DMS 273 (cell line): Measurements from ENCODE around the gene HNRNPC.
A peak's percentile ranks its signal among the peaks of the same experiment; 100 is the strongest.
"Not testable (repeated sequence)": the region's sequence is repeated elsewhere in the genome, so short reads cannot be mapped to it uniquely, and the experiment has no call there.

Experiments used
- DNase-seq: peaks from one replicate; lab custom pipeline; 2025; ENCODE audit not compliant: unreplicated experiment; lab: John Stamatoyannopoulos, UW

HNRNPC gene

GRCh38 chr14:21197418-21198205, 71.6 kb downstream of the HNRNPC start:
- DNase-seq = no peak

DNA sequence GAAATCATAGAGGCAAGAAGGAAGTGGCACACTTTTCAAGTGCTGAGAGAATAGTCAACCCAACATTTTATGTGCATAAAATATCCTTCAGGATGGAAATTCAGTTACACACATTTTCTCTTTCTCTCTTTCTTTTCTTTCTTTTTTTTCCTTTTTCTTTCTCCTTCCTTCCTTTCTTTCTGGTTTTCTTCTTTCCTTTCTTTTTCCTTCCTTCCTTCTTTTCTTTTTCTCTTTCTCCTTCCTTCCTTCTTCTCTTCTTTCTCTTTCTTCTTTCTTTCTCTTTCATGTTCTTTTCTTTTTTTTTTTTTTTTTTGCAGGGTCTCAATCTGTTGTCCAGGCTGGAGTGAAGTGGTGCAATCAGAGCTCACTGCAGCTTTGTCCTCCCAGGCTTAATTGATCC, 74.6 kb downstream of the HNRNPC start:
- no peak for DNase-seq

GRCh38 chr14:21192875-21193535, 76.2 kb downstream of the HNRNPC start:
- DNase-seq = peak; percentile 37

DNA sequence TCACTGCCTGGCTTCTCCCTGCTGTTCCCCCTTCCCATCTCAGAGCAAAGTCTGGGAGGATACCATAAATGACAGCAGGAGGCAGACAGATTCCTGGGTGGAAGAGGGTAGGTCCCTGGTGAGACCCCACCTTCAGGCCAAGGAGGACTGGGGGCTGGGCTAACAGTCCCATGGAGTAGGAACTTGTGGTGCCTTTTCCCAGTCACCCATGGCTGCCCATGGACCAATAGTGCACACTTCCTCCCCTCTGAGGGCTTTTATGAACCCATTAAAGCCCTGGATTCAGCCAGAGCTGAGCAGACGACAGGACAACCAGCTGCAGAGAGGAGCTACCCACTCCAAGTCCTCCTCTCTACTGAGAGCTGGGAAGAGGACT, 76.8 kb downstream of the HNRNPC start:
- no peak for DNase-seq

DNA sequence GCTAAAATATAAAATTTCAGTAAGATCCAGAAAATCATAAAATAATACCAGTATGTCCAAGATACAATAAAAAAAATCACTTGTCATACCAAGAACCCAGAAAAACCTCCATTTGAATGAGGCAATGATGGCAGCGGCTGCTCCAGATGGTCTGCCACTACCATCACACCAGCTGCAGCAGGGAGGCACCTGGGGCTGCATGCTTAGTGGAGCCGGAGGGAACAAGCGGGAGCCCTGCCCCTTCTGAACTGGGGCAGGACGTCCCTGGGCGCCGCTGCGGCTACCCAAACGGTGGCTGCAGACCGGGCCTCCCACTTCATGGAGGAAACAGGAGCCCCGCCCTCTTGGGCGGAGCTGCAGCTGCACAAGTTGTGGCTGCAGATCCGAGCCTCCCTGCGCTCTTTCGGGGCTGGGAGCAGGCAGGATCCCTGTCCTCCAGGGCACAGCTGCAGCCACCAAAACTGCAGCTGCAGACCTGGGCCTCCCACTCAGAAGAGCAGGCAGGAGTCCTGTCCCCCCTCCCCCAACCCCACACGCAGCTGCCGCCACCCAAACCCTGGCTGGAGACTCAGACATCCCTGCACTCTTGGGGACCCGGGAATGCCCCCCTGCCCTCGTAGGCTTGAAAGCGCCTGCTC, 77.3 kb downstream of the HNRNPC start:
- DNase-seq = peak; percentile 97

DNA sequence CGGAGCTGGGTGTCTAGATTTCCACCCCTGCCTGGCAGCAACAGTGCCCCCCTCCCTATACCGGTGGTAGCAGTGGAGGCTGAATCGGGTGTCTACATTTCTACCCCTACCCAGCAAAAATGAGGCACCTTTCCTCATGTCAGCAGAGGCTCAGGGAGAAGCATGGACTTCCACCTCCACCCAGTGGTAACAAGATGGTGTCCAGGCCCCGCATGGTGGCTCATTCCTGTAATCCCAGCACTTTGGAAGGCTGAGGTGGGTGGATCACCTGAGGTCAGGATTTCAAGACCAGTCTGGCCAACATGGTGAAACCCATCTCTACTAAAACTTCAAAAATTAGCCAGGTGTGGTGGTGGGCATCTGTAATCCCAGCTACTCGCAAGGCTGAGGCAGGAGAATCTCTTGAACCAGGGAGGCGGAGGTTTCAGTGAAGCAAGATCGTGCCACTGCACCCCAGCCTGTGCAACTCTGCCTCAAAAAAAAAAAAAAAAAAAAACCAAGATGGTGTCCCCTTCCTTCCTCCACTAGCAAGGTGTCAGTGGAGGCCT, 77.9 kb downstream of the HNRNPC start:
- DNase-seq = no peak

GRCh38 chr14:21185491-21185890, 83.8 kb downstream of the HNRNPC start:
- no peak for DNase-seq

DNA sequence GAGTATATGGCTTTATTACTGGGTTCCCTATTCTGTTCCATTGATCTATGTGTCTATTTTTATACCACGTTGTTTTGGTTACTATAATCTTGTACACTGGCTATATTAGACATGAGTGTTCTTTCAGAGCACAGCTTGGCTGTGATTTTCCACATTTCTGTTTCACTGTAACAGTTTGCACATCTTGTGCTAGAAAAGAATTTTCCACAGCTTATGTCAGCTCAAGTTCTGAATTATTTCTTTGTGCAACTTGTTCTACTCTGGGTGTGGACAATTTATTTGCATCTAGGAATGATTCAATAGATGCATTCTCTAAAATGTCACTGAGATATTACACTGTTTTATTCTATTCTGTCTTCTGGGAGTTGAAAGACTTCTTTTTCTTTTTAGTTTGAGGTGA, 85.0 kb downstream of the HNRNPC start:
- no peak for DNase-seq

GRCh38 chr14:21182166-21182565, 87.1 kb downstream of the HNRNPC start:
- no peak for DNase-seq

DNA sequence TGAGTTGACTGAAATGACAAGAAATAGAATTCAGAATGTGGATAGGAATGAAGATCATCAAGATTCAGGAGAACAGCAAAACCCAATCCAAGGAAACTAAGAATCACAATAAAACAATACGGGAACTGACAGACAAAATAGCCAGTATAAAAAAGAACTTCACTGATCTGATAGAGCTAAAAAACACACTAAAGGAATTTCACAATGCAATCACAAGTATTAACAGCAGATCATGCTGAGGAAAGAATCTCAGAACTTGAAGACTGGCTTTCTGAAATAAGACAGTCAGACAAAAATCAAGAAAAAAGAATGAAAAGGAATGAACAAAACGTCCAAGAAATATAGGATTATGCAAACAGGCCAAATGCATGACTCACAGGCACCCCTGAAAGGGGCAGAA, 98.1 kb downstream of the HNRNPC start:
- no peak for DNase-seq

GRCh38 chr14:21169573-21169972, 99.7 kb downstream of the HNRNPC start:
- no peak for DNase-seq

DNA sequence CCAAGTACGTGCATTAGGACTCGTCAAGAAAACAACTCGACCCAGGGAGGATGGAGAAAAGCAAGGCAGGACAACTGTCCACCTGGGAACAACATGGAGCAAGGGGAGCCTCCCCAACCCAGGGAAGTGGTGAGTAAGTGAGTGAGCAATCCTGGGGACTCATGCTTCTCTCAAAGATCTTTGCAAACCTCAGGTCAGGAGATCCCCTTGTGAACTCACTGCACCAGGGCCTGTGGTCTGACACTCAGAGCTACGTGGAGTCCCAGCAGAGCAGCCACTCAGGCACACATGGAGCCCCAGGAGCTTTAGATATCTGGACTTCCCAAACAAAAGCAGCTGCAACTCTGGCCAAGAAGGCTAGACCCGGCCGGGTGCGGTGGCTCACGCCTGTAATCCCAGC, 101.2 kb downstream of the HNRNPC start:
- DNase-seq = no peak

- DNase-seq = not testable (repeated sequence)
Observed at GRCh38 chr14:21165670-21166069, 103.6 kb downstream of the HNRNPC start.

DNA sequence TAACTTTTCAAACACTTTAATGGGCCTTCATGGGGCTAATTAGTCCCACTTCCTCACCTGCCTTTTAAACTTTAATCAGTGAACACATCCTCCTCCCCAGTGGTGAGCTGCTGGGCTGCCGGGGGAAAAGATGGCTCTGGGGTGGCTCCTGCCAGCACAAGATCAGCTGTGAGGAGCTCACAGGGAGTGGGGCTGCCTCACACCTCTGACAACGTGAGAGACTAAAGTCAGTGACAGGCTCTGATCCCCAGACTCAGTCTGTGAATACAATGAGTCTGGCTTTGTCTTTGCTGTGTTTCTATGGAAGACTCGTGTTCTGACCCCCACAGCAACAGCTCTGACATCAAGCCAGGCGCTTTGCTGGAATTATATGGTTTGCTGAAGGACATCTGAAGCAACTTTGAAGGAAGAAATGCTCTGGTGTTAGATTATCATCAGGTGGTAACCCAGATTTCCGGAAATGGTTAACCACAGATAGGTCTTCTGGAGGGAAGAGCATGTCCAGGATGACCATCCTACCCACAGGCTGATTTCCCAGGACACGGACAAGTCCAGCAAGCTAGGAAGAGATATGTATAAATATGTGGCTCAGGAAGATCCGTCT, 104.1 kb downstream of the HNRNPC start:
- not testable (repeated sequence) for DNase-seq

DNA sequence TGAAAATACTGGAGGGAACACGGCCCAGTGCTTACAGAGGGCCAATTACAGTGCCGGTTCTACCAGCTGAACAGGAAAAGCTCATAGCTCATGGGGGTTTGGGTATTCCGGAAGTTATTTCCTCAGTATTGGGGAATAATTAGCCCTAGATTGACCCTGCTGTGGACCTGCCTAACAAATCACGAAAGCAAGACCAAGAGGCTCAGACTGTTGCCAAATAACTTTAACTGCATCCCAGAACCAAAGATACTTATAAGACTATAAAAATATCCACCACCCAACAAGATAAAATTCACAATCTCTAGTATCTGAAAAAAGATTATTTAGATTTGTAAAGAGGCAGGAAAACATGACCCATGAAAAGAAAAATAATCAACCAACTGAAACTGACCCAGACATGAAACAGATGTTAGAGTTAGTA, 105.4 kb downstream of the HNRNPC start:
- DNase-seq = no peak

GRCh38 chr14:21162081-21162480, 107.2 kb downstream of the HNRNPC start:
- no peak for DNase-seq

DNA sequence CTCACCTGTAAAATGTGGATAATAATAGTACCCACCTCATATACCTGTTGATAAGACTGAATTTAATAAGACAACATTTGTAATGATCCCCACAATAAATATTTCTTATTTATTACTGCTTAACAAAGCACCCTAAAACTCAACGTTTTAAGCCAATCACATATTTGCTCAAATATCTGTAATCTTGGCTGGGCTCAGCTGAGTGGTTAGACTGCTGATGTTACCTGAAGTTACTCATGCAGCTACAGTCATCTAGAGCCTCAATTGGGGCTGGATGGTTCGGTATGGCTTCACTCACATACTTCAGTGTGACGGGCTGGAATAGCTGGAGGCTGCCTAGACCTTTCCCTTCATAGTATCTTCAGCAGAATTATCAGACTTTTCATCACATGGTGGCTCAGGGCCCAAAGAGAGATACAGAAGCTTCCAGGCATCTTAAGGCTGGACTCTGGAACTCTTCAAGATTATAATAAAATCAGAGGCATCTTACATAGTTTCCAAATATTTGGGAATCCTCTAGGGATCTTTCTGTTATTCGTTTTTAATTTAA, 109.1 kb downstream of the HNRNPC start:
- DNase-seq = no peak
